ENCODE data around the gene RAD50. TPM values are rescaled to one million over a fixed set of nuclear protein-coding genes. Genes with fewer than 3 reads are reported as not detected.

The RAD50 gene
- total RNA-seq, 4 donors from 2014 or later, result 35.8 to 47.5 (median 41.3) TPM

DNA sequence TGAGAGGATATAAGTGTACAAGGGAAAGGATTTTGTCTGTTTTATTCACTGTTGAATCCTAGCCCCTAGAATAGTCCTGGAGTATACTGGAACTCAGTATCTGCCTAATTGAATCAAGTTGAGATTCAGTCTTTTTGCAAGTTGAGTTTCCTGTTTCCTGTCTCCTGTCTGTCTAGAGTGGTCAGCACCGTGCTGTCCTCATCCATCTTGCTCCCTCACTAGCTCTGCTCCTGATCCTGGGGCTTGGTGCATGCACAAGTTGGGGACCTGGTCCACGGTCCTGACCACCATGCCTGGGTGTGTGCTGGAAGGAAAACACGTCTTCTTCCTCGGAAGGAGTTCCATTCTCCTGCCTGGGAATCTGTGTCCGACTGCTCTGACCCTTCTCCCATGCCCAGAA, 16.6 kb upstream of the RAD50 start:
- in situ Hi-C loops (cut with MboI; ENCODE audit: low pct_ligation_motif_present in 1 of 4, low pct_unique_long_range_greater_than_20kb in 1 of 4, low sequenced_read_pairs in 3 of 4), result loop anchor here in 1 of 4 donors (25.0 kb wide), 1 partner anchor 278 kb away; the partner anchor contains the start of gene PDLIM4
- no peak for TF ChIP-seq POLR2A (IDR thresholded peaks at IDR 0.05)
- no peak for TF ChIP-seq EP300 (IDR thresholded peaks at IDR 0.05; ENCODE audit: low read depth)
- TF ChIP-seq, protein P1, sequence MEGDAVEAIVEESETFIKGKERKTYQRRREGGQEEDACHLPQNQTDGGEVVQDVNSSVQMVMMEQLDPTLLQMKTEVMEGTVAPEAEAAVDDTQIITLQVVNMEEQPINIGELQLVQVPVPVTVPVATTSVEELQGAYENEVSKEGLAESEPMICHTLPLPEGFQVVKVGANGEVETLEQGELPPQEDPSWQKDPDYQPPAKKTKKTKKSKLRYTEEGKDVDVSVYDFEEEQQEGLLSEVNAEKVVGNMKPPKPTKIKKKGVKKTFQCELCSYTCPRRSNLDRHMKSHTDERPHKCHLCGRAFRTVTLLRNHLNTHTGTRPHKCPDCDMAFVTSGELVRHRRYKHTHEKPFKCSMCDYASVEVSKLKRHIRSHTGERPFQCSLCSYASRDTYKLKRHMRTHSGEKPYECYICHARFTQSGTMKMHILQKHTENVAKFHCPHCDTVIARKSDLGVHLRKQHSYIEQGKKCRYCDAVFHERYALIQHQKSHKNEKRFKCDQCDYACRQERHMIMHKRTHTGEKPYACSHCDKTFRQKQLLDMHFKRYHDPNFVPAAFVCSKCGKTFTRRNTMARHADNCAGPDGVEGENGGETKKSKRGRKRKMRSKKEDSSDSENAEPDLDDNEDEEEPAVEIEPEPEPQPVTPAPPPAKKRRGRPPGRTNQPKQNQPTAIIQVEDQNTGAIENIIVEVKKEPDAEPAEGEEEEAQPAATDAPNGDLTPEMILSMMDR (IDR thresholded peaks at IDR 0.05), result no peak
- Histone ChIP-seq H3K9me3 (no peaks in the 10 kb centered on the region), H3K4me1 (no peaks in the 10 kb centered on the region), H3K4me3 (no peak overlapping the region), H3K27me3 (no peaks in the 10 kb centered on the region), H3K27ac (no peak overlapping the region), H3K36me3 (no peaks in the 10 kb centered on the region)
- WGBS, 2 donors (ENCODE audit: low coverage in 1 of 2), result 78% methylated on average over 5 of the region's 5 CpGs; no CpG with 5 or more reads in 1 of the 2 donors
- no peak for DNase-seq
- intact Hi-C loops (cut with DNase I; ENCODE audit: low total_unique reads), result no loop called here

DNA sequence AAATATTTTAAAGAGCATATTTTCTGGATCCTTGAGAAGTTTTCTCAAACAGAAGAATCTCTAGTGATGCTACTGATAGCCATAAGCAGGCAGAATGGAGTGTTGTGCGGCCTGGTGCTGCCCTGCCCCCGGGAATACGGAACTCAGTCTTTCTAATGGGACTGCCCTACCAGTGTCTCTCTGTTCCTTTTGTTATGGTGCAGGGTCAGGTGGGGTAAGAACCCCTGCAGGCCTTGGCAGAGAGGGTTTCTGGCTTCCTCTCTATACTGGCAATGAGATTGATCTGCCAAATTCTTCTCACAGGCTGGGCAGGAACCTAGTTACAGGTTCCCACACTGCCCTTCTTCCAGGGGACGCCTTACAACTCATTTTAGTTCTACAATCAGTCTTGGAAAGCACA, 16.0 kb upstream of the RAD50 start:
- TF ChIP-seq POLR2A (IDR thresholded peaks at IDR 0.05), result no peak
- no peaks in the 10 kb centered on the region for H3K27me3 ChIP-seq
- no peaks in the 10 kb centered on the region for H3K9me3 ChIP-seq
- WGBS, 2 donors (ENCODE audit: low coverage in 1 of 2), result 92 to 96% methylated on average over 4 of the region's 4 CpGs
- H3K4me1 ChIP-seq, result no peaks in the 10 kb centered on the region
- no peaks in the 10 kb centered on the region for H3K36me3 ChIP-seq
- no peak overlapping the region for H3K4me3 ChIP-seq
- DNase-seq, result no peak
- no peak overlapping the region for H3K27ac ChIP-seq
- in situ Hi-C loops (cut with MboI; ENCODE audit: low pct_ligation_motif_present in 1 of 4, low pct_unique_long_range_greater_than_20kb in 1 of 4, low sequenced_read_pairs in 3 of 4), result loop anchor here in 1 of 4 donors (25.0 kb wide), 1 partner anchor 278 kb away; the partner anchor contains the start of gene PDLIM4
- intact Hi-C loops (cut with DNase I; ENCODE audit: low total_unique reads), result no loop called here

DNA sequence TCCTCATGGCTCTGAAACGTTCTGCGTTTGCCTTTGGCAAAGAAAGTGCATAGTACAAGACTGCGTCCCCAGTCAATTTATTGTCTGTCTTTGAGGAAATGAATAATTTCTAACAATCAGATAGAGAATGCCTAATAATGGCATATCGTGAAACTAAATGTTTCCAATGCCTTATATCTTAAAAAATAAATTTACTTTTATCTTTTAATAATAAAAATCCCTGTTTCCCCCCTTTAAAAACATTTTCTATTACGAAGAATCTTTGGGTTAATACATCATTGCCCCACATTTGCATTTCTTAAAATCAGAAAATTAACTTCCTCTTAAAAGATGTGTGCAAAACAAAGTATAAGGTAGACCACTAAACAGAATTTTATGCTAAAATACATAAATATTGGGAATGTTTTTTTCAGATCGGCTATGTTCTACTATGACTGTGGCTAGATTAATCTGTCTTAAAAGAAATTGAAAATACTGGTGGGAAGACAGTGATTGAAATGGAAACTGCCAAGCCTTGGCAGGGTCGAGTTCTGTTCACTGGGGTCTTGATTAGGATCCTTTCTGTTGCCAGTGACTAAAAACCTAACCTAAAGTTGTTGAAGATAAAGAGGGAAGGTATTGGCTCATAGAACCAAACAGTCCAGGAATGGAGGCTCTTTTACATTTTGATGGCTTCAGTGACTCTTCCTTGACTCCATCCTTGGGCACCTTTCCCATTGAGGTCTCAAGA, 13.1 kb upstream of the RAD50 start, which contains the start of gene IL5:
TSS of gene IL5 (minus strand) at position 51 of the 730 bp plus-strand sequence. CDS start at position 7, 44 bp downstream.
- Histone ChIP-seq H3K27me3 (no peaks in the 10 kb centered on the region), H3K9me3 (no peaks in the 10 kb centered on the region), H3K36me3 (no peaks in the 10 kb centered on the region), H3K4me1 (no peaks in the 10 kb centered on the region), H3K27ac (no peak within 1 kb of the TSS), H3K4me3 (no peak within 1 kb of the TSS)
- WGBS, 2 donors (ENCODE audit: low coverage in 1 of 2), result 75 to 80% methylated on average over 7 of the region's 7 CpGs
- intact Hi-C loops (cut with DNase I; ENCODE audit: low total_unique reads) (no loop called here), in situ Hi-C loops (cut with MboI; ENCODE audit: low pct_ligation_motif_present in 1 of 4, low pct_unique_long_range_greater_than_20kb in 1 of 4, low sequenced_read_pairs in 3 of 4) (loop anchor here in 1 of 4 donors (25.0 kb wide), 1 partner anchor 281 kb away; the partner anchor contains the start of gene PDLIM4)
- no peak for DNase-seq
- TF ChIP-seq EP300 (IDR thresholded peaks at IDR 0.05; ENCODE audit: low read depth) (no peak), POLR2A (IDR thresholded peaks at IDR 0.05) (no peak), POLR2AphosphoS5 (IDR thresholded peaks at IDR 0.05) (no peak)
- TF ChIP-seq, protein P1 (IDR thresholded peaks at IDR 0.05), result no peak

DNA sequence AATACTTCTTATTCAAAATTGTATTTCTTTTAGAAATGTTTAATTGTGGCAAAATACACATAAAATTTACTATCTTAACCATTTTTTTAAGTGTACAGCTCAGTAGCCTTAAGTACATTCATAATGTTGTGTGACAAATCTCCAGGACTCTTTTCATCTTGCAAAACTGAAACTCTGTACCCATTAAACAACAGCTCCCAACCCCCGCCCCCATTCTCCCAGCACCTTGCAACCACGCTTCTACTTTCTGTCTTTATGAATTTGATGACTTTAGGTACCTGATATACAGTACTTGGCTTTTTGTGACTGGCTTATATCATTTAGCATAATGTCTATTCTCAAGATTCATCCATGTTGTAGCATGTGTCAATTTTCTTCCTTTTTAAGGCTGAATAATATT, 10.7 kb upstream of the RAD50 start:
- H3K4me3 ChIP-seq, result no peak overlapping the region
- WGBS, 2 donors (ENCODE audit: low coverage in 1 of 2), result 84% methylated on average over 2 of the region's 2 CpGs
- no peaks in the 10 kb centered on the region for H3K9me3 ChIP-seq
- no peaks in the 10 kb centered on the region for H3K4me1 ChIP-seq
- intact Hi-C loops (cut with DNase I; ENCODE audit: low total_unique reads) (no loop called here), in situ Hi-C loops (cut with MboI; ENCODE audit: low pct_ligation_motif_present in 1 of 4, low pct_unique_long_range_greater_than_20kb in 1 of 4, low sequenced_read_pairs in 3 of 4) (loop anchor here in 1 of 4 donors (25.0 kb wide), 1 partner anchor 284 kb away; the partner anchor contains the start of gene PDLIM4)
- TF ChIP-seq, protein P1 (IDR thresholded peaks at IDR 0.05), result no peak
- no peak for TF ChIP-seq POLR2A (IDR thresholded peaks at IDR 0.05)
- TF ChIP-seq POLR2AphosphoS5 (IDR thresholded peaks at IDR 0.05), result no peak
- TF ChIP-seq EP300 (IDR thresholded peaks at IDR 0.05; ENCODE audit: low read depth), result no peak
- H3K27me3 ChIP-seq, result no peaks in the 10 kb centered on the region
- H3K36me3 ChIP-seq, result no peaks in the 10 kb centered on the region
- no peak for DNase-seq
- no peak overlapping the region for H3K27ac ChIP-seq
